Mesodermal cell (in vitro differentiated cells): ENCODE results near the gene L2HGDH.

Experiments
- H3K27ac ChIP-seq: 2 replicates; pipeline ENCODE4 v1.7.0; 2013; ENCODE audit warnings: mild to moderate bottlenecking, low read depth, low read length, moderate library complexity; ENCODE audit not compliant: severe bottlenecking
- H3K36me3 ChIP-seq: 2 replicates; pipeline ENCODE4 v1.7.1; 2013; ENCODE audit warnings: mild to moderate bottlenecking, low read length, moderate library complexity; ENCODE audit not compliant: control insufficient read depth, insufficient read depth
- H3K4me1 ChIP-seq: one replicate; pipeline ENCODE4 v1.7.1; 2013; ENCODE audit warnings: mild to moderate bottlenecking, low read length; ENCODE audit not compliant: insufficient read depth, control insufficient read depth, poor library complexity, severe bottlenecking
- H3K4me3 ChIP-seq: 2 replicates; pipeline ENCODE4 v1.7.0; 2013; ENCODE audit warnings: low read length, control low read depth, mild to moderate bottlenecking; ENCODE audit not compliant: insufficient read depth, poor library complexity, severe bottlenecking; ENCODE audit errors: extremely low read depth
- H3K9me3 ChIP-seq: 2 replicates; pipeline ENCODE4 v1.7.1; 2013; ENCODE audit warnings: mild to moderate bottlenecking, low read length, moderate library complexity; ENCODE audit not compliant: control insufficient read depth
- WGBS, 2 experiments: methylation state at CpG; one replicate each; pipeline ENCODE4 v1.1.5; 2013; ENCODE audit warnings: missing lambda C conversion rate in 2 of 2; ENCODE audit not compliant: insufficient coverage in 2 of 2; 5-methylcytosine and 5-hydroxymethylcytosine counted together

The L2HGDH gene

GRCh38 chr14:50339178-50339804, 27.3 kb upstream of the L2HGDH start:
- WGBS, 2 experiments, result 80 to 100% methylated on average over 1 of the region's 3 CpGs
- peaks cover 53% of the 10 kb centered on the region for H3K4me1 ChIP-seq
- H3K4me3 ChIP-seq, result no peak overlapping the region
- peaks cover under 1% of the 10 kb centered on the region for H3K36me3 ChIP-seq
- H3K9me3 ChIP-seq, result no peaks in the 10 kb centered on the region
- no peak overlapping the region for H3K27ac ChIP-seq

GRCh38 chr14:50338587-50338986, 26.6 kb upstream of the L2HGDH start:
- no peak overlapping the region for H3K27ac ChIP-seq
- peaks cover 5% of the 10 kb centered on the region for H3K36me3 ChIP-seq
- no peak overlapping the region for H3K4me3 ChIP-seq
- WGBS, 2 experiments, result 95 to 100% methylated on average over 2 of the region's 2 CpGs
- H3K4me1 ChIP-seq, result peaks cover 48% of the 10 kb centered on the region
- no peaks in the 10 kb centered on the region for H3K9me3 ChIP-seq

DNA sequence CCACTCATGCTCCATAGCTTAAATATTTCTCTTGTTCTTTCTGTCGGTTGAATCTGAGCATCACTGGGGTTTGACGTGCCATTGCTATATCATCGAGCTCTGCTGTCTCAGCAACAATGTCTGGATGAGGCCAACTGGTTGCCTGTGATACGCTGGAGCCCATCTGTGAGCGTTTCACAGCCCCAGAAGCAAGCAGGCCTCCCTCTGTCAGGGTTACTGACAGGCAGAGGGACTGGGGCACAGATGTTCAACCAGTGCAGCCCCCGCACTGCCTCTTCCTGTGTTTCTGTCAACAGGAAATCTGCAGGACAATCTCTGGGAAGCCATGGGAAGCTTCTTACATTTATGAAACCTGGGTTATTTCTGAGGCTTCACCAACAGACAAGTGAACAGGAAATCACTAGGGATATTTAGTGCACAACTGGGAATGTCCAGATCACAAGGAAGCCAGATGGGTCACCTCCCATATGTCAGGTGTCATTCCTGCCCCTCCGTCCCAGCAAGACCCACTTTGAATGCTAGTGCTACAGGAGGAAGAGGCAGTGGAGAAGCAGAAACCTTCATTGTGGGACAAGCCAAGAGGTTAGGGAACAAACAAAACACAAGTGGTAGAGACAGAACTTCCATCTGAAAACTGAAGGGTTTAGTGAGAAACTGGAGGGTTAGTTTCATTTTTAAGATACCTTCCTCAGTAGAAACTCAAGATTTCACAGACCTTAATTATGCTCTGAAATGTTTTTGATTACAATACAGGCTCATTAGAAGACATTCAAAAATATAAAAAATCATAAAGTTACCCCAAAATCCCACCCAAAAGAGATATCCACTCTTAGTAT, 24.2 kb upstream of the L2HGDH start:
- 67 to 74% methylated on average over 6 of the region's 7 CpGs for WGBS, 2 experiments
- no peaks in the 10 kb centered on the region for H3K9me3 ChIP-seq
- H3K4me3 ChIP-seq, result no peak overlapping the region
- H3K27ac ChIP-seq, result peak overlapping the region; percentile 80
- H3K36me3 ChIP-seq, result peaks cover 10% of the 10 kb centered on the region
- H3K4me1 ChIP-seq, result peaks cover 35% of the 10 kb centered on the region

GRCh38 chr14:50335389-50335788, 23.4 kb upstream of the L2HGDH start:
- peaks cover 10% of the 10 kb centered on the region for H3K36me3 ChIP-seq
- H3K9me3 ChIP-seq, result no peaks in the 10 kb centered on the region
- H3K4me3 ChIP-seq, result no peak overlapping the region
- H3K27ac ChIP-seq, result peak overlapping the region; percentile 80
- H3K4me1 ChIP-seq, result peaks cover 30% of the 10 kb centered on the region
- 50 to 54% methylated on average over 6 of the region's 7 CpGs for WGBS, 2 experiments

- H3K4me3 ChIP-seq, result no peak overlapping the region
- H3K27ac ChIP-seq, result no peak overlapping the region
- peaks cover 15% of the 10 kb centered on the region for H3K36me3 ChIP-seq
- no peaks in the 10 kb centered on the region for H3K9me3 ChIP-seq
- peaks cover 20% of the 10 kb centered on the region for H3K4me1 ChIP-seq
- 88 to 100% methylated on average over 2 to 8 of the region's 8 CpGs for WGBS, 2 experiments
Observed at GRCh38 chr14:50334211-50334610, 22.2 kb upstream of the L2HGDH start.

DNA sequence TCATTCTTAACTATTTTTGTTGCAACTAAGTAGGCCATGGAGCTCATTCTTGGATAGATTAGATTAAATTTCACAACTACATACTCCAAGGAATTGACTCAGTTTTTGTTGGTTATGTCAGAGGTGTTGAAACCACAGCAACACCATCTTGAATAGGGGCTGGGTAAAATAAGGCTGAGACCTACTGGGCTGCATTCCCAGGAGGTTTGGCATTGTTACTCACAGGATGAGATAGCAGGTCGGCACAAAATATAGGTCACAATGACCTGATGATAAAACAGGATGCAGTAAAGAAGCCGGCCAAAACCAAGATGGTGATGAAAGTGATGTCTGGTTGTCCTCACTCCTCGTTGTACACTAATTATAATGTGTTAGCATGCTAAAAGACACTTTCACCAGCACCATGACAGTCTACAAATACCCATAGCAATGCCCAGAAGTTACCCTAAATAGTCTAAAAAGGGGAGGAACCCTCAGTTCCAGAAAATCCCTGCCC, 21.0 kb upstream of the L2HGDH start:
- H3K27ac ChIP-seq, result no peak overlapping the region
- peaks cover 15% of the 10 kb centered on the region for H3K36me3 ChIP-seq
- peaks cover 20% of the 10 kb centered on the region for H3K4me1 ChIP-seq
- H3K9me3 ChIP-seq, result no peaks in the 10 kb centered on the region
- H3K4me3 ChIP-seq, result no peak overlapping the region
- 87 to 96% methylated on average over 2 to 3 of the region's 3 CpGs for WGBS, 2 experiments

GRCh38 chr14:50331596-50331995, 19.6 kb upstream of the L2HGDH start:
- Histone ChIP-seq H3K4me1 (peaks cover 19% of the 10 kb centered on the region), H3K36me3 (peaks cover 17% of the 10 kb centered on the region), H3K4me3 (no peak overlapping the region), H3K9me3 (no peaks in the 10 kb centered on the region), H3K27ac (no peak overlapping the region)

GRCh38 chr14:50321009-50321660, 9.1 kb upstream of the L2HGDH start:
- WGBS, 2 experiments, result 42 to 47% methylated on average over 4 of the region's 9 CpGs
- Histone ChIP-seq H3K4me3 (no peak overlapping the region), H3K36me3 (peaks cover 17% of the 10 kb centered on the region), H3K27ac (peak overlapping the region; percentile 67), H3K4me1 (peaks cover 8% of the 10 kb centered on the region), H3K9me3 (peaks cover under 1% of the 10 kb centered on the region)

- Histone ChIP-seq H3K9me3 (peaks cover 5% of the 10 kb centered on the region), H3K4me3 (no peak overlapping the region), H3K4me1 (peaks cover 8% of the 10 kb centered on the region), H3K27ac (peak overlapping the region; percentile 67), H3K36me3 (peaks cover 12% of the 10 kb centered on the region)
- 86 to 89% methylated on average over 7 to 8 of the region's 8 CpGs for WGBS, 2 experiments
Observed at GRCh38 chr14:50320283-50320682, 8.3 kb upstream of the L2HGDH start.

GRCh38 chr14:50319721-50320120, 7.7 kb upstream of the L2HGDH start:
- Histone ChIP-seq H3K9me3 (peaks cover 5% of the 10 kb centered on the region), H3K27ac (no peak overlapping the region), H3K36me3 (peaks cover 12% of the 10 kb centered on the region), H3K4me1 (peaks cover 8% of the 10 kb centered on the region), H3K4me3 (no peak overlapping the region)
- 100% methylated on average over 1 of the region's 2 CpGs; no CpG with 5 or more reads in 1 of the 2 experiments for WGBS, 2 experiments
